NCI-H446 (cell line): ENCODE measurements around the gene ALDH2.
"Not testable (repeated sequence)": the region's sequence is repeated elsewhere in the genome, so short reads cannot be mapped to it uniquely, and the experiment has no call there.

ENCODE experiments used
- DNase-seq, 2 experiments: peaks; one replicate each; lab custom pipeline; 2025; lab: John Stamatoyannopoulos, UW

The ALDH2 gene

GRCh38 chr12:111766608-111767361 lies at the start of gene ALDH2:
Gene ALDH2 (plus strand): TSS chr12:111766933. CDS start chr12:111766983, 50 bp downstream.
- peak in 1 of 2 experiments; percentile 54 for DNase-seq

- DNase-seq = not testable (repeated sequence)
These were observed 47.4 kb upstream of the ALDH2 start for GRCh38 chr12:111719316-111719715.

GRCh38 chr12:111720457-111720856 lies 46.3 kb upstream of the ALDH2 start:
- no peak for DNase-seq

DNA sequence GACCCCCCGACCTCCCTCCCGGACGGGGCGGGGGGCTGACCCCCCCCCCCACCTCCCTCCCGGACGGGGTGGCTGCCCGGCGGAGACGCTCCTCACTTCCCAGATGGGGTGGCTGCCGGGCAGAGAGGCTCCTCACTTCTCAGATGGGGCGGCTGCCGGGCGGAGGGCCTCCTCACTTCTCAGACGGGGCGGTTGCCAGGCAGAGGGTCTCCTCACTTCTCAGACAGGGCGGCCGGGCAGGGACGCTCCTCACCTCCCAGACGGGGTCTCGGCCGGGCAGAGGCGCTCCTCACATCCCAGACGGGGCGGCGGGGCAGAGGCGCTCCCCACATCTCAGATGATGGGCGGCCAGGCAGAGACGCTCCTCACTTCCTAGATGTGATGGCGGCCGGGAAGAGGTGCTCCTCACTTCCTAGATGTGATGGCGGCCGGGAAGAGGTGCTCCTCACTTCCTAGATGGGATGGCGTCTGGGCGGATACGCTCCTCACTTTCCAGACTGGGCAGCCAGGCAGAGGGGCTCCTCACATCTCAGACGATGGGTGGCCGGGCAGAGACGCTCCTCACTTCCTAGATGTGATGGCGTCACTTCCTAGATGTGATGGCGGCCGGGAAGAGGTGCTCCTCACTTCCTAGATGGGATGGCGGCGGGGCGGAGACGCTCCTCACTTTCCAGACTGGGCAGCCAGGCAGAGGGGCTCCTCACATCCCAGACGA lies 42.9 kb upstream of the ALDH2 start:
- DNase-seq = not testable (repeated sequence)

- no peak for DNase-seq
These were observed 37.9 kb upstream of the ALDH2 start for GRCh38 chr12:111728795-111729194.

GRCh38 chr12:111730420-111730819 lies 36.3 kb upstream of the ALDH2 start:
- no peak for DNase-seq

DNA sequence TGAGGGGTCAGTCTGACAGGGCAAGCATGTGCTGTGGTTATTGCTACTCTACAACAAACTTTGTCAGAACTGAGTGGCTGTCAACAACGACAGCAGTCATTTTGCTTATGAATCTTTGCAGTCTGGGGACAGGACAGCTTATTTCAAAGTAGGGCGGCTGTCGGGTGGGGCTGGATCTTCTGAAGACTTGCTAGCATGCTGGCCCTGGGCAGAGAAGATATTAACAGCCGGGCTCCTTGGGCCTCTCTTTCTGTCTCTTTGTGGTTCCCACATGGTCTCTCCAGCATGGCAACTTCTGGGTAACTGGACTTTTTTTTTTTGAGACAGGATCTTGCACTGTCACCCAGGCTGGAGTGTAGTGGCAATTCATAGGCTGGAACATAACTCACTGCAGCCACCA lies 33.9 kb upstream of the ALDH2 start:
- DNase-seq = no peak

- DNase-seq = no peak
These were observed 33.3 kb upstream of the ALDH2 start for GRCh38 chr12:111733340-111733915.

DNA sequence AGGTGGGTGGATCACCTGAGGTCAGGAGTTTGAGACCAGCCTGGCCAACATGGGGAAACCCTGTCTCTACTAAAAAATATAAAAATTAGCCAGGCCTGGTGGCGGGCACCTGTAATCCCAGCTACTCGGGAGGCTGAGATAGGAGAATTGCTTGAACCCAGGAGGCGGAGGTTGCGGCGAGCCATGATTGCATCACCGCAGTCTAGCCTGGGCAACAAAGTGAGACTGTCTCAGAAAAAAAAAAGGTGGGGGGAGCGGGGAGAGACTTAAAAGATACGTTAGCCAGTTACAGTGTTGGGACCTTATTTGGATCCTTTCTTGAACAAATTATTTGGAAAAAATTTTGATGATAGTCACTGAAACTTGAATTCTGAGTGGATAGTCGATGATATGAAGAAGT lies 27.2 kb upstream of the ALDH2 start:
- DNase-seq = not testable (repeated sequence)

DNA sequence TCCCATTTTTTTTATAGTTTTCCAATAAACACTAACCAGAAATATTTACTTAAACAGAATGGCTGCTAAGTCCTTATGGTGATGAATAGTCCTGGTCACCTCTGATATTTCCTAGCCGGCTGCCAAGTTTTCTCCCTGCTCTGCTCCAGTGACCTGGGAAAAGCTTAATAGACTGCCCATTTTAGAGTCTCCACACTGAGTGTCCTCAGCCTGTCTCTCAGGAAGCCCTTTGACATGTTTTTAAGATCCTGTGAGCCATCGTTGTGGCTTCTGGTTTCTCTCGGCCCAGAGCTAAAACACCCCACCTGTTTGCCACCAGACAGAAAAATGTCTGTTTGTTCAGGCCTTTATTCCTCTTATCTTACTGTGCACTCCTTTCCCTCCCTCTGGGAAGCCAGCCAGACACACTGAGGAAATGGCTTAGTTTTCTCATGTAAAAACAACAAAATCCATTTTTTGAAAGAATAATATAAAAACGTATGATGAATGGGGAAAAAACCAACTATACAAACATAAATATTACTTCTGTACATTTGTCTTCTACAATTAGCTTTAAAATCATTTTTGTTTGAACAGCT lies 25.4 kb upstream of the ALDH2 start:
- no peak for DNase-seq

DNA sequence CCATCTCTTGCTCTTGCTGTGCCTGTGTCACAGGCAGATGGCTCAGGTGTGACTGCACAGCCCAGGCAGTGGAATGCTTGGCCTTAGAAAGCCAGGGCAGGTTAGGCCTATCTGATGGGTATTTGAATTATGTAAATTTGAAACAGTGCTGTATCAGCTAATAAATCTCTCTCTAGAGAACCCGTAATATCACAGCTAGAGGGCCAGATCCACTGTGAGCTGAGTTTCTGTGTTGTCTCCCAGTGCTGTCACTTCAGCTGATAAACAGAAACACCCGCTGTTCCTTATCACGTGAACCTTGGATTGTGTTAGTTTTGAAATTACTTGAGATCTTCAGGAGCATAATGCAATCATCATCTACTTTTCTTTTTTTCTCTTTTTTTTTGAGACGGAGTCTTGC lies 21.5 kb upstream of the ALDH2 start:
- no peak for DNase-seq

DNA sequence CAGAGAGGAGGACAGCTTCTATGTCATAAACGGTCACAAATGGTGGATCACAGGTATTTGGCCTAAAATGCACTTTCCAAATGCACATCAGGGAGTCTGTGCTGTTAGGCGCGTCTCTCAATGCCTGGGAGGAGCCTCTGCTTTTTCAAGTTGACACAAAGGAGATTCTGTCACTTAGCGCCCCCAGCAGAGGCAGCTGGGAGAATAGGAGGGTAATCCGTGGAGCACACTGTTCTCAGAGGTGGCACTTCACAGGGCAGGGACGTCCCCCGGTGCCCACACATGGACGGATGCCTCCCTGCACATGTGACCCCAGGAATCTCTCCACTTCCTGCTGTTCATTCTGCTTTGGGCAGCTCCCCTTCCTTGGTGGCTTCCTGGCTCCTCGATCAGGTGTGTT lies 19.4 kb upstream of the ALDH2 start:
- no peak for DNase-seq

- no peak for DNase-seq
These were observed 18.5 kb upstream of the ALDH2 start for GRCh38 chr12:111748151-111748672.

- no peak for DNase-seq
These were observed 17.9 kb upstream of the ALDH2 start for GRCh38 chr12:111748867-111749266.

DNA sequence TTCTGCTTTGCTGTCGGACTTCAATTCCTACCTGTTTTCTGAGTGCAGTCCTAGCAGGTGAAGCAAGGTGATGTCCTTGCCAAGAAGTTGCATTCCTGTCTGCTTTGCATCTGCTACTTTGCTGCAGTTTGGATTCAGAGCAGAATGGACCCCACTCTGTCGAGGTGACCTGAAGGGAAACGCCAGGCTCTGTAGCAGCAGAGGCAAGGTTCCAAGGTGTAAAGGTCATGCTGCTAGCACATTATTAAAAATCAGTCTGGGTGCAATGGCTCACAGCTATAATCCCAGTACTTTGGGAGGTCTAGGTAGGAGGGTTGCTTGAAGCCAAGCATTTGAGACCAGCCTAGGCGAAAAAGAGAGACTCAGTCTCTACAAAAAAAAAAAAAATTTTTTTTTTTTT lies 17.3 kb upstream of the ALDH2 start:
- DNase-seq = no peak

DNA sequence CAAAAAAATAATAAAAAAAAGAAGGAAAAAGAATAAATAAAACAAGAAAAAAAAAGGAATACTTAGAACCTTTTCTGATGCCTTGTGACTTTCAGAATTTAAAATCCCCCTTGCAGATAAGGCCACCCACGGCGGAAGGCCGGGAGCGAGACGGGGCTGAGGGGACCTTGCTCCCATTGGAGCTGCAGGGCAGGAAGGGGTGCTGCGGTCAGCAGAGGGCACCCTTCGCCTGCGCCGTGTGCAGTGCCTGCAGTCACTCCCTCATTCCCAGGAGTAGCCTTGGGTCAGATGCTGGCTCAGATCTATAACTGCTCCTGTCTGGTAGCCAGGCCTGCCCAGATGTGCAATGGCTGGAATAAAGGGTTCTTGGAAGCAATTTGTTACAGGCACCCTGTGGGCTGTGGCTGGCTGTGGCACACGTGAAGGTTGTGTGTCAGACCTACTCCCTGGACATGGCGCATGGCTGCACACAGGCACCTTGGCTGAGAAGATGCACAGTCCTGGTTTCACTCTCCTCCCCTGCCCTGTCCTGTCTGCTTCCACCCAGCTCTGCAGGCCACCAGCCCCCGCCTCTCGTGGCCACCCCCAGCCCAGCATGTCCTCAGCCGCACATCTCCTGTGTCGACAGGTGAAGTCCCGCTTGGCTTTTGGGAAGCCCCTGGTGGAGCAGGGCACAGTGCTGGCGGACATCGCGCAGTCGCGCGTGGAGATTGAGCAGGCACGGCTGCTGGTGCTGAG lies 13.4 kb upstream of the ALDH2 start:
- peak in 1 of 2 experiments; percentile 37 for DNase-seq

DNA sequence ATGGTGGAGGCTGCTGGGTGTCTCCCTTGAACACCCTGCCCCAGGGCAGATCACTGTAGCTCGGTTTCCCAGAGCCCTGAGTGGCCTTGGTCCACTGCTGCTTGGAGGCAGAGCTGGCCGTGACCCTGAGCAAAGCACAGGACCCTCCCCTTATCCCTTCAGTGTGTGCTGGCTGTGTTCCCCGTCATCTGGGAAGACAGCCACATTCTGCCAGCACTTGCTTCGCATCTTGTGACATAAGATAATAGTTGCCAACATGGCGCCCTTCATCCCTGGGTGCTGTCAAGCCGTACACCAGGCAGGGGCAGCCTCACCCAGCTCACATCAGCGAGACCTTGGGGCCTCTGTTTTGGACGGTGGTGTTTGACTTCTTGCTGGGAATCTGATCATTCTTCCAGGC lies 12.1 kb upstream of the ALDH2 start:
- DNase-seq = no peak

GRCh38 chr12:111756196-111756595 lies 10.5 kb upstream of the ALDH2 start:
- DNase-seq = no peak

GRCh38 chr12:111756681-111757080 lies 10.1 kb upstream of the ALDH2 start:
- no peak for DNase-seq

DNA sequence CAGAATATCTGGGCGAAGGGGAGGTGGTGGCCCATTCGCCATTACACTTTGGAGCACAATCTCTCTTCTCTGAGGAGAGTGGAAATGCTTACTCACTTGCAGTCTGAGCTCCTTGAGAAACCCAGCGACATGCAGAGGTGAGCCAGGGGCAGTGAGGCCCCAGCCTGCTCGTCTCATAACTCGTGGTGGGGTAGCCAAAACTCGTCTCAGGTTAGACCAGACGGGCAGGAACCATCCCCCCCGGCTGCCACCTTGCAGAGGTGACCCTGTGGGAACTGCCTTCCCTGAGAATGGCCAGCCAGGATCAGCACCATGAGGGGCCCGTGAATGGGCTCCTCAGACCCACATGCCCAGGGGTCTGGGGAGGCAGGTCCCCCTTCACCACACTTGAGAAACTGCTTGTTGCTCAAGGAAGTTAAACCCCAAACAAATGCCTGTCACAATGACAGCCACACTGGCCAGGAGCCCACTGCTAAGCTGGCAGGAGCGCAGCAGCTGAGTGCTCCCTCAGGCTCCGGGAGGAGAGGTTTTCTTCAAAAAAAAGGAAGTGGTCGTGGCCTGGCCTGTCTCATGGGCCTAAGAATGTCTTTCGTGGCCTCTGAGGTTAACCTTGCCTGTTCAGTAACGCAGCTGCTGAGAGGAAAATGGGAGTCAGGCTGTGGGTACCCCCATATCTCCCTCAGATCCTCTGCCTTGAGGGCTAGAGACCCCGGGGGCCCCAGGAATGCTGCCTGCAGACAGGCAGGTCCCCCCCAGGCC lies 9.2 kb upstream of the ALDH2 start:
- DNase-seq = no peak

DNA sequence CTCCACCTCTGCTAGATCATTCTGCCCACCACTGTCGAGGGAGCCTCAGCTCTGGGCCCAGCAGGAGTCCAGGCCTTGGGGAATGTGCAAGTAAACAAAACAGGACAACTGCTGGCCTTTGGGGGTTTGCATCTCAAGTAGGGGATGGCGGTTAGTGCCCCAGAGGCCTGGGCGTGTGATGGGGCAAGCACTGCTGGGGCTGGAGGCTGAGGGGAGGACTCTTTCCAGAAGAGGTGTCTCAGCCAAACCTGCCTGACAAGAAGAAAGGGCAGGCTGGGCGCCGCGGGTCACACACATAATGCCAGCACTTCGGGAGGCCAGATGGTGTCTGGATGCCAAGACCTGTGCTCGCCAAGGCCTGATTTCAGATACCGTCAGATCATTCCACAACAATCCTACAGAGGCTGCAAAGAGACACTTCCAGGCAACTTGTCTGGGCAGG lies 8.6 kb upstream of the ALDH2 start:
- peak in 1 of 2 experiments; percentile 15 for DNase-seq
